ENCODE data around the gene MKNK1. TPM values are rescaled to one million over a fixed set of nuclear protein-coding genes. Genes with fewer than 3 reads are reported as not detected.

The MKNK1 gene
- total and polyA plus RNA-seq, 2 of the 4 experiments (the other 2 are of a cell fraction), result 14.3 to 35.2 TPM

DNA sequence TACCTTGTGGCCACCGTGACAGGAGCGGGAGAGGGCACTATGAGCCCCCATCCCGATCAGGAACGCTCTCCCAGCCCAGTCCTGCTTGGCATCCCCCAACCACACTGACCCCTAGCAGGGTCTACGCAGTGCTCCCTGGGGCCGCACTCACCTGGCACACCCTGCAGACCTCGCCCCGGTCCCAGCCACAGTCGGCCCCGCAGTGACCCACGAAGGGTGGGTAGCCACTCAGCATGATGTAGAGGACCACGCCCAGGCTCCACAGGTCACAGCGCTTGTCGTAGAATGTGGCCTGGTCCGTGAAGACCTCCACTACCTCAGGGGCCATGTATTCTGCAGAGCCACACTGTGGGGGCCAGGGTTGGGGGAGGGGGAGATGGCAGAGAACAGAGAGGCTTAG is 41.6 kb downstream of the MKNK1 start:
- Histone ChIP-seq H3K14ac (replicated peaks; ENCODE audit: low read depth, low read length) (no peak overlapping the region), H2BK20ac (ENCODE audit: low read depth, low read length) (no peak overlapping the region), H4K8ac (ENCODE audit: low read depth in 2 of 2, low read length in 2 of 2) (no peak overlapping the region), H3K27me3 (ENCODE audit: control insufficient read depth, insufficient read depth, low read length) (no peaks in the 10 kb centered on the region), H3K4ac (ENCODE audit: low read depth, low read length) (no peak overlapping the region), H3K23ac (ENCODE audit: low read depth, low read length) (no peak overlapping the region), H3K36me3 (ENCODE audit: control insufficient read depth, insufficient read depth, low read length) (peaks cover 48% of the 10 kb centered on the region), H2AFZ (replicated peaks; ENCODE audit: low read length, poor library complexity) (no peak overlapping the region), H2AK5ac (ENCODE audit: low read depth, low read length) (no peak overlapping the region), H2BK5ac (ENCODE audit: low read depth, low read length, poor library complexity, severe bottlenecking) (no peak overlapping the region), H2AK9ac (replicated peaks; ENCODE audit: low read depth, low read length, poor library complexity) (no peak overlapping the region), H3K4me2 (ENCODE audit: low read depth, low read length) (no peak overlapping the region), H2BK120ac (ENCODE audit: low read depth, low read length) (no peak overlapping the region), H3K9ac (ENCODE audit: low read depth, low read length) (no peak overlapping the region), H3K27ac (ENCODE audit: insufficient read depth, low read length) (no peak overlapping the region), H4K91ac (ENCODE audit: insufficient read depth, low read depth, low read length) (no peak overlapping the region), H3K4me3 (ENCODE audit: insufficient read depth, low read depth, low read length) (no peak overlapping the region), H3K18ac (ENCODE audit: low read depth, low read length) (no peak overlapping the region), H3K56ac (ENCODE audit: extremely low read depth, insufficient read depth, low read length) (no peak overlapping the region), H3K4me1 (ENCODE audit: control insufficient read depth, insufficient read depth, low read length) (no peaks in the 10 kb centered on the region), H2BK15ac (ENCODE audit: low read depth, low read length) (no peak overlapping the region), H3K79me1 (ENCODE audit: low read depth in 1 of 2, low read length in 2 of 2) (no peaks in the 10 kb centered on the region), H3K9me1 (ENCODE audit: insufficient read depth, low read length) (peaks cover 3% of the 10 kb centered on the region; the same call in 1 of the 2 replicates), H4K5ac (ENCODE audit: low read depth, low read length) (no peak overlapping the region), H3K9me3 (ENCODE audit: control insufficient read depth, insufficient read depth, low read length) (no peaks in the 10 kb centered on the region), H4K20me1 (ENCODE audit: insufficient read depth, low read length) (no peaks in the 10 kb centered on the region)
- dilution Hi-C loops (cut with HindIII; ENCODE audit: low sequenced_read_pairs, unreplicated experiment), result no loop called here
- POLR2A ChIA-PET (ENCODE audit: unreplicated experiment), result no interaction called here
- in situ Hi-C loops (cut with MboI; ENCODE audit: low sequenced_read_pairs), result no loop called here
- DNase-seq (no peak), ATAC-seq (ENCODE audit: low read depth) (no peak)
- TF ChIP-seq CTCF (conservative IDR thresholded peaks at IDR 0.05; ENCODE audit: low read depth, low read length) (no peak), MAFK (IDR thresholded peaks at IDR 0.05; ENCODE audit: low read depth, low read length) (no peak), MXI1 (IDR thresholded peaks at IDR 0.05; ENCODE audit: borderline replicate concordance, low read depth, low read length) (no peak), BHLHE40 (IDR thresholded peaks at IDR 0.05; ENCODE audit: low read depth, low read length) (no peak), NFE2L2 (IDR thresholded peaks at IDR 0.05; ENCODE audit: low read depth, low read length) (no peak), RCOR1 (IDR thresholded peaks at IDR 0.05; ENCODE audit: insufficient replicate concordance, low read length) (no peak), CHD1 (IDR thresholded peaks at IDR 0.05; ENCODE audit: low read depth, low read length) (no peak), MAZ (IDR thresholded peaks at IDR 0.05; ENCODE audit: borderline replicate concordance, low read depth, low read length) (no peak), RFX5 (IDR thresholded peaks at IDR 0.05; ENCODE audit: low read depth, low read length) (no peak)
- TF ChIP-seq, protein P1, sequence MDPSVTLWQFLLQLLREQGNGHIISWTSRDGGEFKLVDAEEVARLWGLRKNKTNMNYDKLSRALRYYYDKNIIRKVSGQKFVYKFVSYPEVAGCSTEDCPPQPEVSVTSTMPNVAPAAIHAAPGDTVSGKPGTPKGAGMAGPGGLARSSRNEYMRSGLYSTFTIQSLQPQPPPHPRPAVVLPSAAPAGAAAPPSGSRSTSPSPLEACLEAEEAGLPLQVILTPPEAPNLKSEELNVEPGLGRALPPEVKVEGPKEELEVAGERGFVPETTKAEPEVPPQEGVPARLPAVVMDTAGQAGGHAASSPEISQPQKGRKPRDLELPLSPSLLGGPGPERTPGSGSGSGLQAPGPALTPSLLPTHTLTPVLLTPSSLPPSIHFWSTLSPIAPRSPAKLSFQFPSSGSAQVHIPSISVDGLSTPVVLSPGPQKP (IDR thresholded peaks at IDR 0.05; ENCODE audit: borderline replicate concordance, low read depth, low read length), result no peak
- TF ChIP-seq, protein P2, sequence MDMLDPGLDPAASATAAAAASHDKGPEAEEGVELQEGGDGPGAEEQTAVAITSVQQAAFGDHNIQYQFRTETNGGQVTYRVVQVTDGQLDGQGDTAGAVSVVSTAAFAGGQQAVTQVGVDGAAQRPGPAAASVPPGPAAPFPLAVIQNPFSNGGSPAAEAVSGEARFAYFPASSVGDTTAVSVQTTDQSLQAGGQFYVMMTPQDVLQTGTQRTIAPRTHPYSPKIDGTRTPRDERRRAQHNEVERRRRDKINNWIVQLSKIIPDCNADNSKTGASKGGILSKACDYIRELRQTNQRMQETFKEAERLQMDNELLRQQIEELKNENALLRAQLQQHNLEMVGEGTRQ (IDR thresholded peaks at IDR 0.05; ENCODE audit: low read depth, low read length), result no peak
- WGBS, 2 experiments (ENCODE audit: extremely low coverage in 2 of 2, insufficient read length in 1 of 2), result 92% methylated on average over 8 of the region's 15 CpGs; no CpG with 5 or more reads in 1 of the 2 experiments
- CTCF ChIA-PET, result interaction anchor here (0.6 kb wide), 1 partner anchor 156 kb away, joined by 3 read pairs; no protein-coding TSS in a partner anchor
- BruUV-seq (replicated peaks), result no TSS peak
- intact Hi-C loops (cut with micrococcal nuclease), result no loop called here

Measured in IMR-90 (cell line).